SH-SY5Y (cell line): Measurements from ENCODE around the gene OSBPL5.

Experiments
- GATA2 ChIP-seq: IDR thresholded peaks from 2 replicates; pipeline ENCODE4 v1.6.1; 2011; ENCODE audit warnings: mild to moderate bottlenecking, low read depth, low read length
- GATA3 ChIP-seq: IDR thresholded peaks from 2 replicates; pipeline ENCODE4 v1.6.1; 2011; ENCODE audit warnings: low read depth, mild to moderate bottlenecking, low read length, moderate library complexity

DNA sequence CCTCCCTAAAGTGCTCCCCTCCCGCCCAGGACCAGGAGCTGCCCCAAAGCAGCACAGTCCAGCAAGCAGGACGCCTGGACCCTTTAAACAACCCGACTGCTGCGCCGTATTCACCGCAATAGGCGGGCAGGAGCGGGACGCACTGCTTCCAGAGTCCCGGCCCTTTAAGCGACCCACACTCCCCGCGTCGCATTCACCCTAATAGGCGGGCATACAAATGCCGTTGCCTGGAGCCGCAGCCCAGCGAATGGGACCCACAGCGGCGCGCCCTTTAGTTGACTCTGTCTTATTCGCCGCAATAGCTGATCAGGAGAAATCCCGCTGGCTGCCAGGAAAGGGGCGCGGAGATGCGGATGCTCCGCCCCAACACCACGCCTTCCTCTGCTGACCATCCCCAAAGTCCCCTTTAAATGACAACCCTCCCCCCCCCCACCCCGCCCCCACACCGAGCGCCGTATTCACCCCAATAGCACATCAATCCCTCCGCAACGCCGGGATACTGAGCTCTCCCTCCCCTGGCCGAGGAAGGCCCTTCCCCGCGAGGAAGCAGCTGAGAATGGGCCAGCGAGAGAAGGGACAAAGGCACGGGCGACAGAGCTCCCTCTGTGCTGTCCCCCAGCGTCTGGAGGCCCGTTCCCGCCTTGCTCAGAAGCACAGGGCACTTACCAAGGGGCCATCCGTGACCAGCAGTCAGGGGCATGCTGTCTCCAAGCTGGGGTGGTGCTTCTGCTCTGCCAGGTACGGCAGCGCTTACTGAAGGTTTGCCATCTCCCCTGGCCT lies 4.7 kb downstream of the OSBPL5 start:
- no peak for TF ChIP-seq GATA3
- TF ChIP-seq GATA2 = no peak
